Ishikawa (cell line): Measurements from ENCODE around the gene CARD9.

ENCODE experiments used
- CREB1 ChIP-seq: IDR thresholded peaks from 2 replicates; pipeline ENCODE4 v1.6.1; 2012; ENCODE audit warnings: low read depth
- EP300 ChIP-seq: IDR thresholded peaks from 2 replicates; pipeline ENCODE4 v1.6.1; 2012; ENCODE audit warnings: borderline replicate concordance
- FOXM1 ChIP-seq: IDR thresholded peaks from 2 replicates; pipeline ENCODE4 v1.6.1; 2012; ENCODE audit warnings: low read depth, borderline replicate concordance
- RAD21 ChIP-seq: IDR thresholded peaks from 2 replicates; pipeline ENCODE4 v1.6.1; 2012; ENCODE audit warnings: low read depth
- TAF1 ChIP-seq: IDR thresholded peaks from 2 replicates; pipeline ENCODE4 v1.6.1; 2012; ENCODE audit warnings: low read depth, mild to moderate bottlenecking
- YY1 ChIP-seq: IDR thresholded peaks from 2 replicates; pipeline ENCODE4 v1.6.1; 2012; ENCODE audit warnings: low read depth
- TF ChIP-seq, protein P1 (sequence below): IDR thresholded peaks from 2 replicates; pipeline ENCODE4 v1.6.1; 2012; ENCODE audit warnings: low read depth, mild to moderate bottlenecking

DNA sequence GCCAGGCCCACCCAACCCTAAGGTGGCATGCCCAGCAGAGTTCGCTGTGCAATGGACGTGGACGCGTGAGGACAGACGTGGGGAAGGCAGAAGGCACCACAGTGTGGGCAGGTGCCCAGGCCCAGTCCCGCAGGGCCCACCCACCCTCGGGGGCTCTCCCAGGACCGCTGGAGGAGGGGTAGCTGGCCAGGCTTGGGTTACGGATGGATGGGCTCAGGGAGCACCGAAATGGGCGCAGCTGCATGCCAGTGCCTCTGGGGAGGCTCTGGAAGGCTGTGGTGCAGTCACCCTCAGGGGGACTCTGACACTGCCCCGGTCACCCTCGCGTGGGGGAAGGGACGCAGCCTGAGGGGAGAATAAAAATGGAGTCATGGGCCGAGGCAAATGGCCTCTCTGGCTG, 55.8 kb downstream of the CARD9 start:
- TF ChIP-seq TAF1 (no peak), EP300 (no peak), YY1 (no peak), FOXM1 (no peak), RAD21 (no peak), CREB1 (no peak)
- TF ChIP-seq, protein P1, sequence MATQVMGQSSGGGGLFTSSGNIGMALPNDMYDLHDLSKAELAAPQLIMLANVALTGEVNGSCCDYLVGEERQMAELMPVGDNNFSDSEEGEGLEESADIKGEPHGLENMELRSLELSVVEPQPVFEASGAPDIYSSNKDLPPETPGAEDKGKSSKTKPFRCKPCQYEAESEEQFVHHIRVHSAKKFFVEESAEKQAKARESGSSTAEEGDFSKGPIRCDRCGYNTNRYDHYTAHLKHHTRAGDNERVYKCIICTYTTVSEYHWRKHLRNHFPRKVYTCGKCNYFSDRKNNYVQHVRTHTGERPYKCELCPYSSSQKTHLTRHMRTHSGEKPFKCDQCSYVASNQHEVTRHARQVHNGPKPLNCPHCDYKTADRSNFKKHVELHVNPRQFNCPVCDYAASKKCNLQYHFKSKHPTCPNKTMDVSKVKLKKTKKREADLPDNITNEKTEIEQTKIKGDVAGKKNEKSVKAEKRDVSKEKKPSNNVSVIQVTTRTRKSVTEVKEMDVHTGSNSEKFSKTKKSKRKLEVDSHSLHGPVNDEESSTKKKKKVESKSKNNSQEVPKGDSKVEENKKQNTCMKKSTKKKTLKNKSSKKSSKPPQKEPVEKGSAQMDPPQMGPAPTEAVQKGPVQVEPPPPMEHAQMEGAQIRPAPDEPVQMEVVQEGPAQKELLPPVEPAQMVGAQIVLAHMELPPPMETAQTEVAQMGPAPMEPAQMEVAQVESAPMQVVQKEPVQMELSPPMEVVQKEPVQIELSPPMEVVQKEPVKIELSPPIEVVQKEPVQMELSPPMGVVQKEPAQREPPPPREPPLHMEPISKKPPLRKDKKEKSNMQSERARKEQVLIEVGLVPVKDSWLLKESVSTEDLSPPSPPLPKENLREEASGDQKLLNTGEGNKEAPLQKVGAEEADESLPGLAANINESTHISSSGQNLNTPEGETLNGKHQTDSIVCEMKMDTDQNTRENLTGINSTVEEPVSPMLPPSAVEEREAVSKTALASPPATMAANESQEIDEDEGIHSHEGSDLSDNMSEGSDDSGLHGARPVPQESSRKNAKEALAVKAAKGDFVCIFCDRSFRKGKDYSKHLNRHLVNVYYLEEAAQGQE: no peak
